Mucosa of descending colon (tissue), 3 donors: ENCODE results near the gene KIAA0232. TPM values are rescaled to one million over a fixed set of nuclear protein-coding genes. Genes with fewer than 3 reads are reported as not detected.

Source experiments
- ATAC-seq: fragments of 200-7000 bp; cut with Tn5 transposase; one replicate; pipeline ENCODE4 v1.9.1; 2020; ENCODE audit warnings: mild to moderate bottlenecking, moderate library complexity
- DNase-seq, 3 donors: peaks; one replicate each; pipeline ENCODE4 v3.0.0-alpha.2; 2020
- H3K36me3 ChIP-seq: fragments of 200-600 bp; one replicate; pipeline ENCODE4 v1.8.0; 2021; ENCODE audit warnings: low read depth, mild to moderate bottlenecking
- H3K4me1 ChIP-seq: fragments of 200-600 bp; one replicate; pipeline ENCODE4 v1.8.0; 2021; ENCODE audit warnings: low read depth, mild to moderate bottlenecking
- H3K4me3 ChIP-seq: fragments of 200-600 bp; one replicate; pipeline ENCODE4 v1.8.0; 2021; ENCODE audit warnings: mild to moderate bottlenecking
- H3K9me3 ChIP-seq: fragments of 200-600 bp; one replicate; pipeline ENCODE4 v1.8.0; 2021; ENCODE audit warnings: mild to moderate bottlenecking
- intact Hi-C, 2 donors: fragments of 100-400 bp; cut with DNase I in 1 of 2; cut with micrococcal nuclease in 1 of 2; formaldehyde crosslinking; loops; one replicate each; pipeline versions ENCODE4 v1.11.0 to v1.11.1; 2022; cut with DNase I, micrococcal nuclease
- total RNA-seq, 3 donors: library from RNA; stranded (reverse); fragmentation: NEBNext Ultra II Directional in 2 of 3; extraction: Animal tissue kit (Norgen Biotek cat#: 25700) in 2 of 3; gene quantifications; one replicate each; pipeline versions ENCODE4 v1.2.1 to v1.2.4, GENCODE V29; 2021 to 2023
- TF ChIP-seq, protein P1 (sequence below): fragments of 200-600 bp; IDR thresholded peaks from one replicate; pipeline ENCODE4 v1.8.0; 2022; ENCODE audit warnings: antibody characterized with exemption, mild to moderate bottlenecking
- donor health status: DM: no; HTN: no; CAD: no; lungs with moderate emphysema.
- donor health status: DM: no; HTN: no; CAD: no.
- donor health status: DM: no; HTN: yes; CAD: no.

The KIAA0232 gene
- total RNA-seq, 3 donors from 2014 or later: 31.5 to 47.4 (median 46.6) TPM

DNA sequence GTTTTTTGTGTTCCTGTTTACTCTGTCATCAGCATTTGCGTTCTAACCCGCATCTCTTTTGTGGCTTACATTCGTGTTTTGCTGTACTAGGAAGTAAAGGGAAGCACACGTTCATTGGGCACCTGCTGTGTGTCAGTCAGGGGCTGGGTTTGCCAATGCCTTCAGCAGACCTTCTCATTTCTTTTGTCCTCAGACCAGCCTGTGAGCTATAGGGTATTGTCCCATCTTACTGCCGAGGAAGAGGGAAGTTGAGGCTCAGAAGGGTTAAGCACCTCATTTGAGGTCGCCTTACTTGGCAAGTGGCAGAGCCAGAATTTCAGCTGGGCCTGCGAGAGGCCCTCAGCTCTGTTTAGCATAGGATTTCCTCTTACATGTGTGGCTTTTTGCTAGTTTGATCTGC lies 135.8 kb downstream of the KIAA0232 start:
- H3K4me1 ChIP-seq: peaks cover 63% of the 10 kb centered on the region
- TF ChIP-seq, protein P1, sequence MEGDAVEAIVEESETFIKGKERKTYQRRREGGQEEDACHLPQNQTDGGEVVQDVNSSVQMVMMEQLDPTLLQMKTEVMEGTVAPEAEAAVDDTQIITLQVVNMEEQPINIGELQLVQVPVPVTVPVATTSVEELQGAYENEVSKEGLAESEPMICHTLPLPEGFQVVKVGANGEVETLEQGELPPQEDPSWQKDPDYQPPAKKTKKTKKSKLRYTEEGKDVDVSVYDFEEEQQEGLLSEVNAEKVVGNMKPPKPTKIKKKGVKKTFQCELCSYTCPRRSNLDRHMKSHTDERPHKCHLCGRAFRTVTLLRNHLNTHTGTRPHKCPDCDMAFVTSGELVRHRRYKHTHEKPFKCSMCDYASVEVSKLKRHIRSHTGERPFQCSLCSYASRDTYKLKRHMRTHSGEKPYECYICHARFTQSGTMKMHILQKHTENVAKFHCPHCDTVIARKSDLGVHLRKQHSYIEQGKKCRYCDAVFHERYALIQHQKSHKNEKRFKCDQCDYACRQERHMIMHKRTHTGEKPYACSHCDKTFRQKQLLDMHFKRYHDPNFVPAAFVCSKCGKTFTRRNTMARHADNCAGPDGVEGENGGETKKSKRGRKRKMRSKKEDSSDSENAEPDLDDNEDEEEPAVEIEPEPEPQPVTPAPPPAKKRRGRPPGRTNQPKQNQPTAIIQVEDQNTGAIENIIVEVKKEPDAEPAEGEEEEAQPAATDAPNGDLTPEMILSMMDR: no peak
- no peaks in the 10 kb centered on the region for H3K9me3 ChIP-seq
- ATAC-seq: peak; percentile 6
- peak in 1 of 3 donors; percentile 47 for DNase-seq
- peaks cover 2% of the 10 kb centered on the region for H3K36me3 ChIP-seq
- H3K4me3 ChIP-seq: no peak overlapping the region
- intact Hi-C loops: loop anchor here in 1 of 2 donors (10.0 kb wide), 1 partner anchor 56 kb away; no protein-coding TSS in a partner anchor

DNA sequence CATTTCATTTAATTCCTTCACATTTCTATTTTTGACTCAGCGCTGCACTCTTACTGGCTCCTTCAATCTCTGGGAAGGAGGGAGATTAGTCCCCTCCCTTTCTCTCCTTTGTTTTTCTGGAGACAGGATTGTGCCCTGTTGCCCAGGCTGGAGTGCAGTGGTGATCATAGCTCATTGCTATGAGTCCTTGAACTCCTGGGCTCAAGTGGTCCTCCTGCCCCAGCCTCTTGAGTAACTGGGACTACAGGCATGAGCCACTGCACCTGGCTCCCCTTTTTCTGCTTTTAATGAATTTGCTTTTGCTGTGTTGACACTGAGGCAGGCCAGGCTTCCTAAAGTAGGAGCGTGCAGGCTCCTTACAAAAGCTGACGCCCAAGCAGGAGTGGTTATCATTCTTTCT lies 137.6 kb downstream of the KIAA0232 start:
- ATAC-seq (no peak), DNase-seq (peak in 1 of 3 donors; percentile 4)
- Histone ChIP-seq H3K9me3 (no peaks in the 10 kb centered on the region), H3K4me3 (no peak overlapping the region), H3K4me1 (peaks cover 56% of the 10 kb centered on the region), H3K36me3 (peaks cover 6% of the 10 kb centered on the region)
- intact Hi-C loops: no loop called here
- TF ChIP-seq, protein P1: no peak

DNA sequence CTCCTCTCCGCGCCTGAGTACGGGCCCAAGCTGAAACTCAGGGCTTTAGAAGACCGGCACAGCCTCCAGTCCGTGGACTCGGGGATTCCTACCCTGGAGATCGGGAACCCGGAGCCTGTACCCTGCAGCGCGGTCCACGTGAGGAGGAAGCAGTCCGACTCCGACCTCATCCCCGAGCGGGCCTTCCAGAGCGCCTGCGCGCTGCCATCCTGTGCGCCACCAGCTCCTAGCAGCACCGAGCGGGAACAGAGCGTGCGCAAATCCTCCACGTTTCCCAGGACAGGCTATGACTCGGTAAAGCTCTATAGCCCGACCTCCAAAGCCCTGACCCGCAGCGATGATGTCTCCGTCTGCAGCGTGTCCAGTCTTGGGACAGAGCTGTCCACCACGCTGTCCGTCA lies 141.0 kb downstream of the KIAA0232 start:
- no peak for ATAC-seq
- peaks cover 46% of the 10 kb centered on the region for H3K4me1 ChIP-seq
- H3K36me3 ChIP-seq: peaks cover 6% of the 10 kb centered on the region
- no peak overlapping the region for H3K4me3 ChIP-seq
- no peaks in the 10 kb centered on the region for H3K9me3 ChIP-seq
- TF ChIP-seq, protein P1: no peak
- DNase-seq: no peak
- intact Hi-C loops: no loop called here

DNA sequence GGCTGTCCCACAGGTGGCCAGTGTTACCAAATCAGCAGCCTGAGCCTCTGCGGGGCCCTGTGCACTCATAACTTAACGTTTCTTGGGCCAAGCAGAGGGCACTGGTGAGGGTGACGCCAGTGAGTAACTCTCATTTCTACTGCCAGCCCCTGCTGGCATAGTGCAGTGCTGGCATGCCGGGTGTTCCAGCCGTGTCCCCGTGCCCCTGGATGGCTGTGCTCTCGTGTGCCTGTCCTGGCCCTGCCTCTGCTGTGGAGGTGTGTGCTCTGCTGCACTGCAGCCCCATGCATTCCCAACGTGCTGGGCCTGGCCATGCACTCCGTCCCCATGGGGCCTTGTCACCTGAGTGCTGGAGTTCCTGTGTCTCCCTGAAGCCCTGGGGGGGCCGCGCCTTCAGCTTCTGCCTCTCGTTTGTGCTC lies 141.8 kb downstream of the KIAA0232 start:
- peaks cover 47% of the 10 kb centered on the region for H3K4me1 ChIP-seq
- H3K36me3 ChIP-seq: peaks cover 6% of the 10 kb centered on the region
- DNase-seq: no peak
- no peak overlapping the region for H3K4me3 ChIP-seq
- ATAC-seq: no peak
- TF ChIP-seq, protein P1: no peak
- H3K9me3 ChIP-seq: no peaks in the 10 kb centered on the region
- intact Hi-C loops: no loop called here

DNA sequence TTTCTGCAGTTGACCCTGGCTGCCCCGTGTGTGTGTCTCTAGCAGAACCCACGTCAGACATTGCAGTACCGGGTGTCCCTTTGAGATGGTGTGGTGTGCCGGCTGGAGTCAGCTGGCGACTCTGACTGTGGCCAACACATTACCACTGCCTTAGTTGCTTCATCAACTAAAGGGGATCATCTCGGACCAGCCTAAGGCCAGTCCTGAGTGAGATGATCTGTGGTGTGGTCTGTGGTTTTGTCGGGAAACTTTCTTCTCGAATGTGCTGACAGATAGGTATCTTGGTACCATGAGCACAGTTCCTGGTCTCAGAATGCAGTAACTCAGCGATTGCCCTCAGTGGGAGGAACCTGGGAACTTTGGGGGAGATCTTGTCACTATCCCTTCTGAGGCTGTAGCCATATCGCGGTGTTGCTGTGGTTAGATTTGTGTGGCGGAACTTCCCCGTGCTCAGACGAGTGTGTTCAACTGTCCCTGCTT lies 142.9 kb downstream of the KIAA0232 start:
- H3K4me3 ChIP-seq: no peak overlapping the region
- peaks cover 6% of the 10 kb centered on the region for H3K36me3 ChIP-seq
- ATAC-seq: no peak
- DNase-seq: no peak
- intact Hi-C loops: no loop called here
- peaks cover 53% of the 10 kb centered on the region for H3K4me1 ChIP-seq
- H3K9me3 ChIP-seq: no peaks in the 10 kb centered on the region
- TF ChIP-seq, protein P1: no peak

DNA sequence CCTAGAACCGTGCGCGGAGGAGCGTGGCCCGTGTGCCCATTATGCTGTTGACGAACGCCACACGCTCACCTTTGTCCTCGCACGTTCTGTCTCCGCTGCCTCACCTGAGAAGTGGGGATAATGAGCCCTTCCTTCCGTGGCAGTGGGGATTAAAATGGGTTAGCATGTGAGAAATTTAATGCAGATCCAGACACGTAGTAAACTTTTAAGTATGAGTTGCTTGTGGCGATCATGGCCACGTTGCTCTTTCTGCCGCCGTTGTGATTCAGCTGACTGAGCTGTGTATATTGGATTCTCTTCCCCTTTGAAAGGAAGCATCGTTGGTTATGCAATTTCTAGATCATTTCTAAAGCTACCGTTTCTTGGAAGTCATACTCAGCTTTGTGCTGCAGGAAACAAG lies 143.6 kb downstream of the KIAA0232 start:
- Histone ChIP-seq H3K36me3 (peaks cover 6% of the 10 kb centered on the region), H3K4me1 (peaks cover 52% of the 10 kb centered on the region)
- no peak for ATAC-seq

More for the DNA sequence above, 143.6 kb downstream of the KIAA0232 start:
- intact Hi-C loops: no loop called here
- TF ChIP-seq, protein P1: no peak
- Histone ChIP-seq H3K4me3 (no peak overlapping the region), H3K9me3 (no peaks in the 10 kb centered on the region)
- no peak for DNase-seq
